SK-N-SH treated with all-trans-retinoic acid at 6 μM for 48 hours (cell line): ENCODE measurements around the gene BBS9.

ENCODE experiments used
- ATAC-seq: fragments of 200-7000 bp; cut with Tn5 transposase; 3 replicates; pipeline ENCODE4 v1.9.1; 2020; ENCODE audit warnings: mild to moderate bottlenecking, moderate library complexity
- ARNTL ChIP-seq: fragments of 450-650 bp; formaldehyde crosslinking; IDR thresholded peaks from 2 replicates; pipeline ENCODE4 v1.5.0; 2020; ENCODE audit warnings: low read depth, mild to moderate bottlenecking, moderate library complexity, borderline replicate concordance
- BACH2 ChIP-seq: fragments of 250-450 bp; sonication (Bioruptor Pico); IDR thresholded peaks from 2 replicates; pipeline ENCODE4 v1.9.0; 2021; ENCODE audit warnings: mild to moderate bottlenecking, borderline replicate concordance
- CSDC2 ChIP-seq: fragments of 250-450 bp; sonication (Bioruptor Pico); IDR thresholded peaks from 2 replicates; pipeline ENCODE4 v1.5.0; 2020; ENCODE audit warnings: mild to moderate bottlenecking, moderate library complexity
- ESRRG ChIP-seq: fragments of 250-450 bp; sonication (Bioruptor Pico); IDR thresholded peaks from 2 replicates; pipeline ENCODE4 v1.6.1; 2021; ENCODE audit warnings: mild to moderate bottlenecking
- GLIS3 ChIP-seq: fragments of 250-450 bp; sonication (Bioruptor Pico); IDR thresholded peaks from 2 replicates; pipeline ENCODE4 v1.5.0; 2020; ENCODE audit warnings: mild to moderate bottlenecking, moderate library complexity
- ISL1 ChIP-seq: fragments of 250-450 bp; sonication (Bioruptor Pico); IDR thresholded peaks from 2 replicates; pipeline ENCODE4 v2.1.2; 2022; ENCODE audit warnings: mild to moderate bottlenecking, moderate library complexity
- OSR1 ChIP-seq: fragments of 250-450 bp; sonication (Bioruptor Pico); IDR thresholded peaks from 2 replicates; pipeline ENCODE4 v1.8.0; 2022; ENCODE audit warnings: moderate library complexity, mild to moderate bottlenecking, inconsistent platforms
- PATZ1 ChIP-seq: fragments of 250-450 bp; sonication (Bioruptor Pico); IDR thresholded peaks from 2 replicates; pipeline ENCODE4 v1.8.0; 2020; ENCODE audit warnings: mild to moderate bottlenecking, moderate library complexity, borderline replicate concordance
- POU6F1 ChIP-seq: fragments of 250-450 bp; sonication (Bioruptor Pico); IDR thresholded peaks from 2 replicates; pipeline ENCODE4 v1.8.0; 2021; ENCODE audit warnings: low read depth, mild to moderate bottlenecking, moderate library complexity, borderline replicate concordance
- PPARA ChIP-seq: fragments of 250-450 bp; sonication (Bioruptor Pico); IDR thresholded peaks from 2 replicates; pipeline ENCODE4 v1.5.0; 2020; ENCODE audit warnings: mild to moderate bottlenecking, borderline replicate concordance
- RARB ChIP-seq: fragments of 250-450 bp; sonication (Bioruptor Pico); IDR thresholded peaks from 2 replicates; pipeline ENCODE4 v1.8.0; 2021; ENCODE audit warnings: mild to moderate bottlenecking, moderate library complexity
- SNAI2 ChIP-seq: fragments of 250-450 bp; sonication (Bioruptor Pico); IDR thresholded peaks from 2 replicates; pipeline ENCODE4 v1.5.0; 2020; ENCODE audit warnings: mild to moderate bottlenecking, moderate library complexity
- TCF4 ChIP-seq: fragments of 250-450 bp; sonication (Bioruptor Pico); IDR thresholded peaks from 2 replicates; pipeline ENCODE4 v1.8.0; 2021; ENCODE audit warnings: mild to moderate bottlenecking, moderate library complexity, borderline replicate concordance
- TOX ChIP-seq: fragments of 250-450 bp; sonication (Bioruptor Pico); IDR thresholded peaks from 2 replicates; pipeline ENCODE4 v1.8.0; 2021; ENCODE audit warnings: mild to moderate bottlenecking, moderate library complexity, borderline replicate concordance
- TSHZ2 ChIP-seq: fragments of 250-450 bp; sonication (Bioruptor Pico); IDR thresholded peaks from 2 replicates; pipeline ENCODE4 v1.5.0; 2020; ENCODE audit warnings: mild to moderate bottlenecking, moderate library complexity
- ZC3H10 ChIP-seq: fragments of 250-450 bp; sonication (Bioruptor Pico); IDR thresholded peaks from 2 replicates; pipeline ENCODE4 v1.5.1; 2021; ENCODE audit warnings: mild to moderate bottlenecking, moderate library complexity
- ZFP3 ChIP-seq: fragments of 250-450 bp; sonication (Bioruptor Pico); IDR thresholded peaks from 2 replicates; pipeline ENCODE4 v1.5.0; 2020; ENCODE audit warnings: mild to moderate bottlenecking, moderate library complexity
- ZFP30 ChIP-seq: fragments of 450-650 bp; formaldehyde crosslinking; IDR thresholded peaks from 2 replicates; pipeline ENCODE4 v1.5.0; 2022; ENCODE audit warnings: mild to moderate bottlenecking, moderate library complexity
- ZNF565 ChIP-seq: fragments of 450-650 bp; formaldehyde crosslinking; conservative IDR thresholded peaks from 2 replicates; pipeline ENCODE4 v1.5.0; 2020; ENCODE audit warnings: low read depth, mild to moderate bottlenecking, moderate library complexity
- ZNF8 ChIP-seq: fragments of 450-650 bp; formaldehyde crosslinking; IDR thresholded peaks from 2 replicates; pipeline ENCODE4 v1.5.0; 2020; ENCODE audit warnings: mild to moderate bottlenecking, moderate library complexity
- TF ChIP-seq, protein P1 (sequence below): fragments of 250-450 bp; sonication (Bioruptor Pico); IDR thresholded peaks from 2 replicates; pipeline ENCODE4 v1.5.1; 2021; ENCODE audit warnings: mild to moderate bottlenecking, moderate library complexity
- TF ChIP-seq, protein P2 (sequence below): fragments of 250-450 bp; sonication (Bioruptor Pico); IDR thresholded peaks from 2 replicates; pipeline ENCODE4 v1.5.1; 2020; ENCODE audit warnings: low read depth, mild to moderate bottlenecking, moderate library complexity

BBS9 gene

DNA sequence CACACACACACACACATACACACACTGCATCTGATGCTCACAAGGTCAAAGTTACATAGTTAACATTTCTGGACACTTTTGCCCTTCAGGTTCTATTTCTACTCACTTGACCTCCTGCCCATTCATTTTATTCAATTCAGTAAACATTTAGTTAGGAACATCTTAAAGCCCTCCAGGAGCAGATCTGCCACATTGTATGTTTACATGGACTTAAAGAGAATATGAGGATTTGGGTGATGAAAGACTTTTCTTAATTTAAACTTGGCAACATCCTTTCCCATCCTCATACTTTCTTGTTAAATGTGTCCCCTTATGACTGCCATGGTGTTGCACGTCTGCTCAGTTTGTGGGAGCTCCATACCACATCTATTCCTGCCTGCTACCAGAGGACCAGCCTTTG is 453.2 kb downstream of the BBS9 start:
- no peak for TF ChIP-seq GLIS3 (CRISPR knock-in tag)
- no peak for TF ChIP-seq ZNF8 (CRISPR knock-in tag)
- no peak for TF ChIP-seq ESRRG (CRISPR knock-in tag)
- TF ChIP-seq ISL1 (CRISPR knock-in tag) = no peak
- no peak for TF ChIP-seq PATZ1 (CRISPR knock-in tag)
- no peak for TF ChIP-seq ZNF565 (CRISPR knock-in tag)
- no peak for TF ChIP-seq RARB (CRISPR knock-in tag)
- no peak for TF ChIP-seq TOX (CRISPR knock-in tag)
- TF ChIP-seq ZFP3 (CRISPR knock-in tag) = no peak
- TF ChIP-seq SNAI2 (CRISPR knock-in tag) = no peak
- TF ChIP-seq ZC3H10 (CRISPR knock-in tag) = no peak
- TF ChIP-seq, protein P1, sequence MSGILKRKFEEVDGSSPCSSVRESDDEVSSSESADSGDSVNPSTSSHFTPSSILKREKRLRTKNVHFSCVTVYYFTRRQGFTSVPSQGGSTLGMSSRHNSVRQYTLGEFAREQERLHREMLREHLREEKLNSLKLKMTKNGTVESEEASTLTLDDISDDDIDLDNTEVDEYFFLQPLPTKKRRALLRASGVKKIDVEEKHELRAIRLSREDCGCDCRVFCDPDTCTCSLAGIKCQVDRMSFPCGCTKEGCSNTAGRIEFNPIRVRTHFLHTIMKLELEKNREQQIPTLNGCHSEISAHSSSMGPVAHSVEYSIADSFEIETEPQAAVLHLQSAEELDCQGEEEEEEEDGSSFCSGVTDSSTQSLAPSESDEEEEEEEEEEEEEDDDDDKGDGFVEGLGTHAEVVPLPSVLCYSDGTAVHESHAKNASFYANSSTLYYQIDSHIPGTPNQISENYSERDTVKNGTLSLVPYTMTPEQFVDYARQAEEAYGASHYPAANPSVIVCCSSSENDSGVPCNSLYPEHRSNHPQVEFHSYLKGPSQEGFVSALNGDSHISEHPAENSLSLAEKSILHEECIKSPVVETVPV = no peak
- TF ChIP-seq, all 23 proteins: peak for 0

DNA sequence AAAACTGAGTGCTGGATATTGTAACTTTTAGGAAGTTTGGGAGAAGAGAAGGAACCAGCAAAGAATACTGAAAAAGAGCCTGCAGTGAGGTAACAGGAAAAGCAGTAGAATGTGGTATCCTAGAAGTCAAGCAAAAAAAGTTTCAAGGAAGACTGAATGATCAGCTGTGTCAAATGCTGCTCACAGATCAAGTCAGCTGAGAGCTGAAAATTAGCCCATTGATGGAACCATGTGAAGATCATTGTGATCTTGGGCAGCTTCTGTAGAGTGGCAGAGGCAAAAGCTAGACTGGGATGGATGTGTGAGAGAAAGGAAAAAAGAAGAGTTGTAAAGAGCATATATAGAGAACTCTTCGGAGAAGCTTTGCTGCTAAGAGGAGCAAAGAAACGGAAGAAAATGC is 460.5 kb downstream of the BBS9 start:
- no peak for ATAC-seq
- TF ChIP-seq ZC3H10 (CRISPR knock-in tag) (no peak), BACH2 (CRISPR knock-in tag) (no peak), TCF4 (CRISPR knock-in tag) (no peak), ESRRG (CRISPR knock-in tag) (no peak), ZFP30 (CRISPR knock-in tag) (no peak), ZFP3 (CRISPR knock-in tag) (no peak), RARB (CRISPR knock-in tag) (no peak), TOX (CRISPR knock-in tag) (no peak), PPARA (CRISPR knock-in tag) (no peak)
- TF ChIP-seq, protein P1 = no peak
- TF ChIP-seq, protein P2, sequence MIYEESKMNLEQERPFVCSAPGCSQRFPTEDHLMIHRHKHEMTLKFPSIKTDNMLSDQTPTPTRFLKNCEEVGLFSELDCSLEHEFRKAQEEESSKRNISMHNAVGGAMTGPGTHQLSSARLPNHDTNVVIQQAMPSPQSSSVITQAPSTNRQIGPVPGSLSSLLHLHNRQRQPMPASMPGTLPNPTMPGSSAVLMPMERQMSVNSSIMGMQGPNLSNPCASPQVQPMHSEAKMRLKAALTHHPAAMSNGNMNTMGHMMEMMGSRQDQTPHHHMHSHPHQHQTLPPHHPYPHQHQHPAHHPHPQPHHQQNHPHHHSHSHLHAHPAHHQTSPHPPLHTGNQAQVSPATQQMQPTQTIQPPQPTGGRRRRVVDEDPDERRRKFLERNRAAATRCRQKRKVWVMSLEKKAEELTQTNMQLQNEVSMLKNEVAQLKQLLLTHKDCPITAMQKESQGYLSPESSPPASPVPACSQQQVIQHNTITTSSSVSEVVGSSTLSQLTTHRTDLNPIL (CRISPR knock-in tag) = no peak

More for the DNA sequence above, 453.2 kb downstream of the BBS9 start:
- ATAC-seq = no peak

DNA sequence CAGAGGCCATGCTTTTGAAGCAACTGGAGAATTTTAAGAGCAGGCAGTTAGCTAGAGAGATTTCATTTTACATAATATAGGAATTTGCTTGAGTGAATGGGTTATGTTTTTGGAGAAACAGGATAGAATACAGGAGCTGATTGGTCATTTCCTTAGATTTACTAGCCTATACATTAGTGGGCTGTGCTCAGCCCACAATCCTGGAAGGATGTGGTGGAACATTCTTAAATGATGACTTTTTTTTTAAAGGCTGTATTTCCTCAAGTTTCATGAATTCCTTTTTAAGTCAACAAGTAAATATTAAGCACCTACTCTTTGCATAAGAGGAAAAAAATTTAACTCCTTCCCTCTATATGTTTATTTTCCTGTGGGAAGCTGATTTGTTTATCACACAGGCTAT is 461.6 kb downstream of the BBS9 start:
- no peak; the same call in 2 of the 3 replicates for ATAC-seq
- no peak for TF ChIP-seq ISL1 (CRISPR knock-in tag)
- TF ChIP-seq POU6F1 (CRISPR knock-in tag) = no peak
- no peak for TF ChIP-seq CSDC2 (CRISPR knock-in tag)
- no peak for TF ChIP-seq GLIS3 (CRISPR knock-in tag)
- no peak for TF ChIP-seq OSR1
- no peak for TF ChIP-seq ARNTL (CRISPR knock-in tag)
- TF ChIP-seq, protein P2 (CRISPR knock-in tag) = no peak
- no peak for TF ChIP-seq BACH2 (CRISPR knock-in tag)
- TF ChIP-seq PPARA (CRISPR knock-in tag) = no peak
- TF ChIP-seq ZC3H10 (CRISPR knock-in tag) = no peak
- TF ChIP-seq RARB (CRISPR knock-in tag) = no peak
- TF ChIP-seq, protein P1 = no peak
- TF ChIP-seq TSHZ2 (CRISPR knock-in tag) = no peak
